ENCODE data around the gene D2HGDH. TPM values are rescaled to one million over a fixed set of nuclear protein-coding genes. Genes with fewer than 3 reads are reported as not detected.

Gene D2HGDH
- total and polyA plus RNA-seq, 2 of the 13 experiments (the other 11 are each of a cell fraction or from before 2014, with no cell fraction given): 19.2 to 20.3 TPM

GRCh38 chr2:241773511-241774418 lies 39.3 kb downstream of the D2HGDH start (continued):
- no peak; the same call in 1 of the 2 replicates for TF ChIP-seq DNMT1 (CRISPR knock-in tag; IDR thresholded peaks at IDR 0.05)
- no peak for TF ChIP-seq STAT5B (CRISPR knock-in tag; IDR thresholded peaks at IDR 0.05)
- TF ChIP-seq ISL2 (CRISPR knock-in tag; IDR thresholded peaks at IDR 0.05): peak; percentile 50; the same call in 1 of the 2 replicates
- peak; percentile 69 for TF ChIP-seq ZNF687 (CRISPR knock-in tag; IDR thresholded peaks at IDR 0.05)
- TF ChIP-seq MTF2 (CRISPR knock-in tag; IDR thresholded peaks at IDR 0.05; ENCODE audit: borderline replicate concordance): no peak
- peak; percentile 59; the same call in 1 of the 2 replicates for TF ChIP-seq ZNF574 (CRISPR knock-in tag; IDR thresholded peaks at IDR 0.05)
- peak; percentile 30; the same call in 1 of the 2 replicates for TF ChIP-seq THAP9 (CRISPR knock-in tag; IDR thresholded peaks at IDR 0.05; ENCODE audit: borderline replicate concordance)
- peak; percentile 61; the same call in 1 of the 2 replicates for TF ChIP-seq ZNF296 (CRISPR knock-in tag; conservative IDR thresholded peaks at IDR 0.05)
- TF ChIP-seq ZNF629 (CRISPR knock-in tag; conservative IDR thresholded peaks at IDR 0.05): peak; percentile 18; the same call in 1 of the 2 replicates
- TF ChIP-seq TAF1 (CRISPR knock-in tag; IDR thresholded peaks at IDR 0.05): peak; percentile 73
- TF ChIP-seq ZNF619 (CRISPR knock-in tag; IDR thresholded peaks at IDR 0.05): peak; percentile 22; the same call in 1 of the 2 replicates
- TF ChIP-seq THAP7 (CRISPR knock-in tag; IDR thresholded peaks at IDR 0.05): no peak; the same call in 1 of the 2 replicates

Data from HepG2 (cell line).